HCT116 (cell line): ENCODE results near the gene DNAJC8. TPM values are rescaled to one million over a fixed set of nuclear protein-coding genes. Genes with fewer than 3 reads are reported as not detected.
A peak's percentile ranks its signal among the peaks of the same experiment; 100 is the strongest.

Experiments used
- ATAC-seq: fragments of 200-7000 bp; cut with Tn5 transposase; 2 replicates; pipeline ENCODE4 v1.9.1; 2020; ENCODE audit warnings: mild to moderate bottlenecking, moderate library complexity
- BruUV-seq: library from RNA; stranded (reverse); fragments of 400-500 nt; replicated peaks from 2 replicates; lab custom pipeline; 2021; lab: Mats Ljungman, UMichigan
- CTCF ChIA-PET: fragments of 300-600 bp; sonication (Branson Sonifier 250); formaldehyde crosslinking; loops from one replicate; lab custom pipeline; 2021; ENCODE audit warnings: antibody characterized with exemption; lab: Charles Lee
- POLR2A ChIA-PET: fragments of 300-600, 350-600 bp; sonication (Branson Sonifier 250); formaldehyde crosslinking; loops from one replicate; lab custom pipeline; 2021; ENCODE audit warnings: antibody characterized with exemption; lab: Charles Lee
- RAD21 ChIA-PET, 2 experiments: fragments of 300-600 bp; sonication (Branson Sonifier 250); formaldehyde crosslinking; loops; one replicate each; lab custom pipeline; 2023; ENCODE audit warnings: low total read pairs in 2 of 2; ENCODE audit not compliant: uncharacterized antibody in 2 of 2, unreplicated experiment in 2 of 2, low non-redundant PET in 1 of 2; lab: Charles Lee
- DNase-seq: peaks from one replicate; pipeline ENCODE4 v3.0.0-alpha.2; 2010; ENCODE audit warnings: low read depth, low spot score
- H2AFZ ChIP-seq: fragments of 200-600 bp; shearing (Covaris generic), sonication (generic); 2 replicates; pipeline ENCODE4 v1.6.1; 2017; ENCODE audit warnings: low read depth, mixed run types, mixed read lengths, antibody characterized with exemption, low read length; ENCODE audit not compliant: poor library complexity, severe bottlenecking
- H3K27ac ChIP-seq: 2 replicates; pipeline ENCODE4 v1.5.1; 2012; ENCODE audit warnings: low read depth, low read length
- H3K27me3 ChIP-seq: fragments of 200-600 bp; sonication (generic); 2 replicates; pipeline ENCODE4 v1.6.1; 2016; ENCODE audit warnings: mixed run types, low read length, mixed read lengths; ENCODE audit not compliant: insufficient read depth
- H3K36me3 ChIP-seq, 2 experiments: fragments of 200-500 bp in 1 of 2; fragments of 200-600 bp in 1 of 2; sonication (Bioruptor generic) in 1 of 2; sonication (generic) in 1 of 2; 2 replicates each; pipeline versions ENCODE4 v1.5.1 to v1.6.1; 2014 to 2016; ENCODE audit warnings: low read length in 2 of 2, inconsistent platforms in 1 of 2, mixed read lengths in 1 of 2, mixed run types in 1 of 2; ENCODE audit not compliant: insufficient read depth in 2 of 2, control insufficient read depth in 1 of 2
- H3K4me1 ChIP-seq, 2 experiments: fragments of 200-600 bp in 1 of 2; sonication (generic) in 1 of 2; 2 replicates each; pipeline versions ENCODE4 v1.5.1 to v1.6.1; 2012 to 2017; ENCODE audit warnings: low read length in 2 of 2, inconsistent platforms in 1 of 2, mild to moderate bottlenecking in 1 of 2, mixed read lengths in 1 of 2, mixed run types in 1 of 2, moderate library complexity in 1 of 2; ENCODE audit not compliant: insufficient read depth in 2 of 2, control insufficient read depth in 1 of 2
- H3K4me2 ChIP-seq: fragments of 200-600 bp; sonication (generic); 2 replicates; pipeline ENCODE4 v1.6.1; 2017; ENCODE audit warnings: mixed run types, low read length, mixed read lengths
- H3K4me3 ChIP-seq, 2 experiments: fragments of 200-600 bp in 1 of 2; sonication (generic) in 1 of 2; replicated peaks in 1 of 2; 2 replicates each; pipeline ENCODE4 v1.5.1; 2011 to 2016; ENCODE audit warnings: low read length in 2 of 2, control low read depth in 1 of 2, low read depth in 1 of 2, mild to moderate bottlenecking in 1 of 2, mixed read lengths in 1 of 2, mixed run types in 1 of 2
- H3K79me2 ChIP-seq: fragments of 200-600 bp; sonication (generic); 2 replicates; pipeline ENCODE4 v1.6.1; 2017; ENCODE audit warnings: mild to moderate bottlenecking, mixed run types, low read length, moderate library complexity, mixed read lengths; ENCODE audit not compliant: insufficient read depth
- H3K9ac ChIP-seq: fragments of 200-600 bp; sonication (generic); 2 replicates; pipeline ENCODE4 v1.6.1; 2016; ENCODE audit warnings: low read length, mixed read lengths
- H3K9me2 ChIP-seq: fragments of 200-600 bp; sonication (generic), shearing (Covaris generic); 2 replicates; pipeline ENCODE4 v1.6.1; 2017; ENCODE audit warnings: mixed run types, mild to moderate bottlenecking, moderate library complexity; ENCODE audit not compliant: insufficient read depth
- H3K9me3 ChIP-seq, 2 experiments: fragments of 200-500 bp in 1 of 2; fragments of 200-600 bp in 1 of 2; sonication (Bioruptor generic) in 1 of 2; sonication (generic) in 1 of 2; 2 replicates each; pipeline ENCODE4 v1.6.1; 2014 to 2017; ENCODE audit warnings: low read length in 2 of 2, mixed read lengths in 2 of 2, inconsistent platforms in 1 of 2, low read depth in 1 of 2, mild to moderate bottlenecking in 1 of 2, mixed run types in 1 of 2, moderate library complexity in 1 of 2; ENCODE audit not compliant: control insufficient read depth in 1 of 2, insufficient read depth in 1 of 2
- H4K20me1 ChIP-seq: fragments of 200-600 bp; sonication (generic), shearing (Covaris generic); 2 replicates; pipeline ENCODE4 v1.6.1; 2017; ENCODE audit warnings: mixed run types, mild to moderate bottlenecking, moderate library complexity; ENCODE audit not compliant: insufficient read depth
- CBX3 ChIP-seq: IDR thresholded peaks from 2 replicates; pipeline ENCODE4 v1.6.1; 2012; ENCODE audit warnings: low read depth
- CTCF ChIP-seq, 3 experiments: fragments of 200-600 bp in 1 of 3; sonication (generic) in 1 of 3; IDR thresholded peaks in 2 of 3; conservative IDR thresholded peaks in 1 of 3; 2 replicates each; pipeline ENCODE4 v1.5.1; 2012 to 2017; ENCODE audit warnings: low read depth in 2 of 3, low read length in 2 of 3, antibody characterized with exemption in 1 of 3, borderline replicate concordance in 1 of 3, control low read depth in 1 of 3, mild to moderate bottlenecking in 1 of 3, mixed read lengths in 1 of 3, mixed run types in 1 of 3, moderate library complexity in 1 of 3; ENCODE audit not compliant: insufficient read depth in 1 of 3
- EGR1 ChIP-seq: IDR thresholded peaks from 2 replicates; pipeline ENCODE4 v1.6.1; 2012; ENCODE audit warnings: low read depth
- EZH2 ChIP-seq: fragments of 200-600 bp; sonication (generic); IDR thresholded peaks from 2 replicates; pipeline ENCODE4 v1.6.1; 2017; ENCODE audit warnings: antibody characterized with exemption, mixed run types
- JUND ChIP-seq: IDR thresholded peaks from 2 replicates; pipeline ENCODE4 v1.6.1; 2012
- MAX ChIP-seq: IDR thresholded peaks from 2 replicates; pipeline ENCODE4 v1.6.1; 2012
- REST ChIP-seq: IDR thresholded peaks from 2 replicates; pipeline ENCODE4 v1.6.1; 2012; ENCODE audit warnings: low read depth
- TCF7L2 ChIP-seq: IDR thresholded peaks from 2 replicates; pipeline ENCODE4 v1.7.0; 2011; ENCODE audit warnings: borderline replicate concordance, inconsistent platforms; ENCODE audit not compliant: insufficient read depth, insufficient read length; ENCODE audit errors: extremely low read depth
- ZNF274 ChIP-seq: fragments of 200-500 bp; sonication (Bioruptor generic); IDR thresholded peaks from 2 replicates; pipeline ENCODE4 v1.6.1; 2014; ENCODE audit warnings: mild to moderate bottlenecking, low read depth, low read length, inconsistent platforms
- intact Hi-C: fragments of 100-400 bp; cut with micrococcal nuclease; formaldehyde crosslinking; loops from 2 replicates; pipeline ENCODE4 v1.10.0; 2022
- total RNA-seq: library from RNA; stranded (reverse); gene quantifications from one replicate; pipeline ENCODE4 v1.2.1, GENCODE V29; 2021; ENCODE audit not compliant: unreplicated experiment

The DNAJC8 gene
- total RNA-seq, 1 experiment from 2014 or later: 102 TPM

- Histone ChIP-seq H3K4me2 (peak overlapping the region; percentile 93), H3K4me3 (peak overlapping the region; percentile 83), H3K9me2 (no peaks in the 10 kb centered on the region), H3K9me3 (no peaks in the 10 kb centered on the region), H3K36me3 (peaks cover 3 to 8% of the 10 kb centered on the region in 2 experiments; a peak in 1 of 4 replicates), H3K9ac (peak overlapping the region; percentile 84), H3K27me3 (no peaks in the 10 kb centered on the region), H3K27ac (peak overlapping the region; percentile 72), H4K20me1 (no peaks in the 10 kb centered on the region), H2AFZ (no peak overlapping the region), H3K4me1 (peaks cover 9 to 24% of the 10 kb centered on the region in 2 experiments), H3K79me2 (peaks cover 35% of the 10 kb centered on the region)
- intact Hi-C loops: no loop called here
- CTCF ChIA-PET: interaction anchor here (0.8 to 3.5 kb wide), 4 partner anchors 9 to 28 kb away, joined by 4 to 42 read pairs (median 6); no protein-coding TSS in a partner anchor
- ATAC-seq (no peak), DNase-seq (no peak)
- TF ChIP-seq EZH2 (no peak), CTCF (IDR thresholded peaks at IDR 0.05 in 2 of 3, conservative IDR thresholded peaks at IDR 0.05 in 1 of 3; ENCODE audit: borderline replicate concordance in 1 of 3, insufficient read depth in 1 of 3, low read depth in 2 of 3, low read length in 2 of 3) (no peak), CBX3 (no peak), EGR1 (no peak), MAX (no peak), JUND (no peak), REST (no peak), ZNF274 (no peak), TCF7L2 (no peak)
- RAD21 ChIA-PET: no interaction called here
- no TSS peak for BruUV-seq
- POLR2A ChIA-PET: interaction anchor here (1.0 to 6.4 kb wide), 3 partner anchors 11 to 133 kb away, joined by 3 to 61 read pairs (median 3); partner anchors contain the start of gene PHACTR4
Measured at GRCh38 chr1:28236656-28237322, 4.0 kb upstream of the DNAJC8 start.
